NB4 (cell line): ENCODE data around the gene KRTAP2-2.

Experiments used
- MYC ChIP-seq: IDR thresholded peaks from 2 replicates; pipeline ENCODE4 v1.6.1; 2011; ENCODE audit warnings: low read depth, low read length
- POLR2A ChIP-seq: IDR thresholded peaks from 2 replicates; pipeline ENCODE4 v1.6.1; 2011; ENCODE audit warnings: mild to moderate bottlenecking; ENCODE audit not compliant: insufficient read length; ENCODE audit errors: extremely low read depth
- TF ChIP-seq, protein P1 (sequence below): IDR thresholded peaks from one replicate; pipeline ENCODE4 v1.5.1; 2012; ENCODE audit warnings: low read depth, low read length
- TF ChIP-seq, protein P2 (sequence below): IDR thresholded peaks from 2 replicates; pipeline ENCODE4 v1.6.1; 2011; ENCODE audit warnings: low read depth, low read length

DNA sequence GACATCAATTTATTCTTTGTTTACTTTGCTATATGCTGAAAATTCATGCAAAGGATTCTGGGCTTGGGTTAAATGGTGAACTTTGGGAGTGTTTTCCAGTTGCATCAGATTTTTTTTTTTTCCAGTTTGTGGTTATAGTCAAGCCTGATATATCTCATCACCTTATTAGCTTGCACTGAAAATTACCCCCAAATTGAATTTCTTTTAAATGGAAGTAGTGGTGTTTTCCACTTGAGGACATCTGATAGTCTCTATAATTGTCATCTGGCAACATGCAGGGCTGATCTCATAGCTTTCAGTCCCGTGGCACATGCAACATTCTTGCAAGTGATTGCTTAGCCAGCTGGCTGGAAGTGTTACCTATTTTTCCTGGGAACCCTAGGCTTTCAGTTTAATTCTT is 41.4 kb downstream of the KRTAP2-2 start:
- TF ChIP-seq, protein P1, sequence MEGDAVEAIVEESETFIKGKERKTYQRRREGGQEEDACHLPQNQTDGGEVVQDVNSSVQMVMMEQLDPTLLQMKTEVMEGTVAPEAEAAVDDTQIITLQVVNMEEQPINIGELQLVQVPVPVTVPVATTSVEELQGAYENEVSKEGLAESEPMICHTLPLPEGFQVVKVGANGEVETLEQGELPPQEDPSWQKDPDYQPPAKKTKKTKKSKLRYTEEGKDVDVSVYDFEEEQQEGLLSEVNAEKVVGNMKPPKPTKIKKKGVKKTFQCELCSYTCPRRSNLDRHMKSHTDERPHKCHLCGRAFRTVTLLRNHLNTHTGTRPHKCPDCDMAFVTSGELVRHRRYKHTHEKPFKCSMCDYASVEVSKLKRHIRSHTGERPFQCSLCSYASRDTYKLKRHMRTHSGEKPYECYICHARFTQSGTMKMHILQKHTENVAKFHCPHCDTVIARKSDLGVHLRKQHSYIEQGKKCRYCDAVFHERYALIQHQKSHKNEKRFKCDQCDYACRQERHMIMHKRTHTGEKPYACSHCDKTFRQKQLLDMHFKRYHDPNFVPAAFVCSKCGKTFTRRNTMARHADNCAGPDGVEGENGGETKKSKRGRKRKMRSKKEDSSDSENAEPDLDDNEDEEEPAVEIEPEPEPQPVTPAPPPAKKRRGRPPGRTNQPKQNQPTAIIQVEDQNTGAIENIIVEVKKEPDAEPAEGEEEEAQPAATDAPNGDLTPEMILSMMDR, result no peak
- TF ChIP-seq POLR2A (no peak), MYC (no peak)
- TF ChIP-seq, protein P2, sequence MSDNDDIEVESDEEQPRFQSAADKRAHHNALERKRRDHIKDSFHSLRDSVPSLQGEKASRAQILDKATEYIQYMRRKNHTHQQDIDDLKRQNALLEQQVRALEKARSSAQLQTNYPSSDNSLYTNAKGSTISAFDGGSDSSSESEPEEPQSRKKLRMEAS, result no peak
